Spleen (tissue), 7 donors: ENCODE measurements around the gene SLC23A2.

Experiments used
- CTCF ChIP-seq, 11 experiments: fragments of 200-600 bp in 7 of 11; fragments of 450-650 bp in 4 of 11; sonication (generic) in 4 of 11; IDR thresholded peaks in 8 of 11; conservative IDR thresholded peaks in 3 of 11; 1 replicate in 7 of 11; 2 replicates in 4 of 11; pipeline versions ENCODE4 v1.4.0 to v1.8.0; 2016 to 2021; ENCODE audit warnings: antibody characterized with exemption in 11 of 11, inconsistent platforms in 4 of 11, mild to moderate bottlenecking in 1 of 11
- POLR2A ChIP-seq, 3 donors: fragments of 450-650 bp; IDR thresholded peaks; one replicate each; pipeline ENCODE4 v1.5.1; 2017; ENCODE audit warnings: antibody characterized with exemption in 3 of 3, mild to moderate bottlenecking in 1 of 3
- donor health status: DM: no; HTN: no; CAD: no; lungs with moderate emphysema.
- donor health status: DM: no; HTN: no; CAD: no.
- donor health status: DM: no; HTN: no; CAD: no.

GRCh38 chr20:4855555-4855954 is 145.8 kb downstream of the SLC23A2 start:
- TF ChIP-seq POLR2A (IDR thresholded peaks at IDR 0.05) (no peak), CTCF (IDR thresholded peaks at IDR 0.05 in 8 of 11, conservative IDR thresholded peaks at IDR 0.05 in 3 of 11) (no peak)
